ENCODE data around the gene EXOC6B. TPM values are rescaled to one million over a fixed set of nuclear protein-coding genes. Genes with fewer than 3 reads are reported as not detected.

Gene EXOC6B
- total and polyA plus RNA-seq, 9 of the 15 experiments (the other 6 are each of a cell fraction or from before 2014, with no cell fraction given): 0.28 to 4.2 (median 2.0) TPM

DNA sequence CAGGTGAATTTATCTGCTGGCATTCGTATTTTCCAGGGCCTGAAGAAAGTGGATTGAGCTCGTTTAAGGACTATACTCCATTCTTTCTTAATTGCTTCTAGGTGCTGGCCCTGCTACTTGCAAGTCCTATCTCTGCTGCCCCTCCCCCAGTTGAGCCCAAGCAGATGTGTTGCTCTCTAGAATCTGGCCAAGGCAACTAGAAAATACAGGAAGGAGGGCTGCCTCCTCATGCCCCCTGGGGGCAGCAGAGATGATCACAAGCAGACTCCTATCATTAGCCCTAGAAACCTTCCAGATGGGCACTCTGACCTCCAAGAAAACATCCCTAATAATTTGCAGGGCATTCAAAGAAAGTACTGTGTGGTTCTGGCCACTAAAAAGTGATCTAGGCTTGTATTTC, 605.7 kb downstream of the EXOC6B start (continued):
- no peak for TF ChIP-seq ZNF609 (CRISPR knock-in tag; IDR thresholded peaks at IDR 0.05; ENCODE audit: borderline replicate concordance)
- TF ChIP-seq GABPB2 (CRISPR knock-in tag; conservative IDR thresholded peaks at IDR 0.05): no peak
- TF ChIP-seq ZNF586 (CRISPR knock-in tag; conservative IDR thresholded peaks at IDR 0.05): no peak
- TF ChIP-seq ZNF134 (CRISPR knock-in tag; conservative IDR thresholded peaks at IDR 0.05): no peak
- TF ChIP-seq ZNF282 (CRISPR knock-in tag; IDR thresholded peaks at IDR 0.05): no peak
- peak in 1 of 2 experiments; percentile 44; a peak in 1 of 4 replicates for TF ChIP-seq RAD21 (CRISPR knock-in tag; conservative IDR thresholded peaks at IDR 0.05 in 1 of 2, IDR thresholded peaks at IDR 0.05 in 1 of 2)
- TF ChIP-seq ZNF57 (CRISPR knock-in tag; IDR thresholded peaks at IDR 0.05): no peak
- no peak for TF ChIP-seq BRF1 (IDR thresholded peaks at IDR 0.05; ENCODE audit: borderline replicate concordance, extremely low read depth, insufficient read length)
- no peak for TF ChIP-seq CBFA2T2 (conservative IDR thresholded peaks at IDR 0.05)
- TF ChIP-seq MAZ (CRISPR knock-in tag; conservative IDR thresholded peaks at IDR 0.05 in 1 of 2, IDR thresholded peaks at IDR 0.05 in 1 of 2): no peak
- no peak for TF ChIP-seq ZC3H11A (IDR thresholded peaks at IDR 0.05; ENCODE audit: low read depth, low read length)
- no peak for TF ChIP-seq SMAD2 (IDR thresholded peaks at IDR 0.05; ENCODE audit: low read depth, low read length)
- no peak for TF ChIP-seq ZNF3 (CRISPR knock-in tag; IDR thresholded peaks at IDR 0.05)

All from K562 (cell line).